SK-N-SH (cell line): ENCODE data around the gene DYNLRB1. TPM values are rescaled to one million over a fixed set of nuclear protein-coding genes. Genes with fewer than 3 reads are reported as not detected.

ENCODE experiments used
- CTCF ChIA-PET: fragments of 300-600, 350-600 bp; formaldehyde crosslinking; extraction: SDS; loops from one replicate; lab custom pipeline; 2021; lab: Yijun Ruan, JAX
- POLR2A ChIA-PET: fragments of 350-600 bp; sonication (Branson Sonifier 250); formaldehyde crosslinking; extraction: SDS; loops from one replicate; lab custom pipeline; 2020; ENCODE audit warnings: antibody characterized with exemption, inconsistent platforms; lab: Yijun Ruan, JAX
- DNase-seq: peaks from one replicate; pipeline ENCODE4 v3.0.0; 2012
- H2AFZ ChIP-seq: fragments of 200-600 bp; sonication (generic); 2 replicates; pipeline ENCODE4 v1.8.1; 2016; ENCODE audit warnings: antibody characterized with exemption, mild to moderate bottlenecking, low read depth
- H3F3A ChIP-seq: fragments of 200-600 bp; sonication (generic); replicated peaks from 2 replicates; pipeline ENCODE3; 2016; ENCODE audit warnings: antibody characterized with exemption, mild to moderate bottlenecking; ENCODE audit not compliant: insufficient read depth
- H3K27ac ChIP-seq, 2 experiments: fragments of 200-500 bp in 1 of 2; fragments of 200-600 bp in 1 of 2; sonication (Bioruptor generic) in 1 of 2; sonication (generic), shearing (Covaris generic) in 1 of 2; 2 replicates each; pipeline versions ENCODE4 v1.5.1 to v1.6.1; 2014 to 2016; ENCODE audit warnings: low read depth in 2 of 2, inconsistent platforms in 1 of 2, low read length in 1 of 2, mild to moderate bottlenecking in 1 of 2, mixed read lengths in 1 of 2
- H3K27me3 ChIP-seq: fragments of 200-600 bp; sonication (generic), shearing (Covaris generic); 2 replicates; pipeline ENCODE4 v1.6.1; 2016; ENCODE audit warnings: mixed run types; ENCODE audit not compliant: insufficient read depth
- H3K36me3 ChIP-seq, 2 experiments: fragments of 200-500 bp in 1 of 2; fragments of 200-600 bp in 1 of 2; sonication (Bioruptor generic) in 1 of 2; sonication (generic) in 1 of 2; replicated peaks in 1 of 2; 2 replicates each; pipeline versions ENCODE3 to v1.5.1; 2014 to 2016; ENCODE audit warnings: low read length in 1 of 2, mild to moderate bottlenecking in 1 of 2; ENCODE audit not compliant: insufficient read depth in 2 of 2, control insufficient read depth in 1 of 2
- H3K4me1 ChIP-seq, 2 experiments: fragments of 200-500 bp in 1 of 2; fragments of 200-600 bp in 1 of 2; sonication (Bioruptor generic) in 1 of 2; sonication (generic), shearing (Covaris generic) in 1 of 2; 2 replicates each; pipeline versions ENCODE4 v1.5.1 to v1.6.1; 2014 to 2016; ENCODE audit warnings: low read depth in 1 of 2, low read length in 1 of 2, mixed run types in 1 of 2; ENCODE audit not compliant: insufficient read depth in 2 of 2, control insufficient read depth in 1 of 2
- H3K4me2 ChIP-seq: fragments of 200-600 bp; sonication (generic), shearing (Covaris generic); 2 replicates; pipeline ENCODE4 v1.6.1; 2017; ENCODE audit warnings: mixed run types
- H3K4me3 ChIP-seq, 2 experiments: fragments of 200-500 bp in 1 of 2; fragments of 200-600 bp in 1 of 2; sonication (Bioruptor generic) in 1 of 2; sonication (generic), shearing (Covaris generic) in 1 of 2; 2 replicates each; pipeline versions ENCODE4 v1.5.1 to v1.8.1; 2014 to 2016; ENCODE audit warnings: low read depth in 2 of 2, inconsistent platforms in 1 of 2, low read length in 1 of 2, mild to moderate bottlenecking in 1 of 2, mixed read lengths in 1 of 2, moderate library complexity in 1 of 2
- H3K79me2 ChIP-seq: fragments of 200-600 bp; sonication (generic); 2 replicates; pipeline ENCODE4 v1.8.1; 2017; ENCODE audit warnings: mild to moderate bottlenecking; ENCODE audit not compliant: insufficient read depth
- H3K9ac ChIP-seq: fragments of 200-600 bp; sonication (generic); 2 replicates; pipeline ENCODE4 v1.6.1; 2017; ENCODE audit warnings: mixed run types
- H3K9me2 ChIP-seq: fragments of 200-600 bp; sonication (generic); 2 replicates; pipeline ENCODE4 v1.6.1; 2017; ENCODE audit warnings: mixed run types
- H3K9me3 ChIP-seq: fragments of 200-600 bp; sonication (generic); 2 replicates; pipeline ENCODE4 v1.6.1; 2017; ENCODE audit warnings: mixed run types, mild to moderate bottlenecking, moderate library complexity
- H4K20me1 ChIP-seq: fragments of 200-600 bp; sonication (generic); 2 replicates; pipeline ENCODE4 v1.6.1; 2017; ENCODE audit warnings: mild to moderate bottlenecking, mixed run types; ENCODE audit not compliant: insufficient read depth
- CHD2 ChIP-seq: fragments of 150-350 bp; IDR thresholded peaks from 2 replicates; pipeline ENCODE4 v1.6.1; 2018; ENCODE audit warnings: low read length; ENCODE audit not compliant: partially characterized antibody
- GABPA ChIP-seq: IDR thresholded peaks from 2 replicates; pipeline ENCODE4 v1.4.0; 2012; ENCODE audit warnings: low read depth, mild to moderate bottlenecking
- GATA2 ChIP-seq: sonication (generic); formaldehyde crosslinking; IDR thresholded peaks from 2 replicates; pipeline ENCODE4 v1.5.0; 2020; ENCODE audit warnings: mild to moderate bottlenecking, missing genetic modification reagents
- JUND ChIP-seq: IDR thresholded peaks from 2 replicates; pipeline ENCODE4 v1.4.0; 2012
- MAX ChIP-seq: IDR thresholded peaks from 2 replicates; pipeline ENCODE4 v1.4.0; 2012; ENCODE audit warnings: low read depth
- POLR2AphosphoS5 ChIP-seq: IDR thresholded peaks from 2 replicates; pipeline ENCODE4 v1.6.1; 2012; ENCODE audit warnings: low read depth, low read length
- RAD21 ChIP-seq: IDR thresholded peaks from 2 replicates; pipeline ENCODE4 v1.6.1; 2012; ENCODE audit warnings: mild to moderate bottlenecking, low read length
- RCOR1 ChIP-seq: fragments of 150-350 bp; IDR thresholded peaks from 2 replicates; pipeline ENCODE4 v1.6.1; 2017; ENCODE audit warnings: antibody characterized with exemption, low read length
- REST ChIP-seq: IDR thresholded peaks from 2 replicates; pipeline ENCODE4 v1.6.1; 2012; ENCODE audit warnings: mild to moderate bottlenecking, low read depth, low read length, moderate library complexity
- RXRA ChIP-seq: IDR thresholded peaks from 2 replicates; pipeline ENCODE4 v1.4.0; 2012; ENCODE audit warnings: low read depth, mild to moderate bottlenecking, borderline replicate concordance
- TAF1 ChIP-seq: IDR thresholded peaks from 2 replicates; pipeline ENCODE4 v1.6.1; 2012; ENCODE audit warnings: low read depth, mild to moderate bottlenecking, low read length, moderate library complexity, borderline replicate concordance
- TCF12 ChIP-seq: IDR thresholded peaks from 2 replicates; pipeline ENCODE4 v1.4.0; 2012
- TEAD4 ChIP-seq: IDR thresholded peaks from 2 replicates; pipeline ENCODE4 v1.4.0; 2012; ENCODE audit warnings: mild to moderate bottlenecking, borderline replicate concordance; ENCODE audit not compliant: insufficient read depth
- USF2 ChIP-seq: fragments of 150-350 bp; IDR thresholded peaks from 2 replicates; pipeline ENCODE4 v1.6.1; 2017; ENCODE audit warnings: antibody characterized with exemption, low read length, low read depth, borderline replicate concordance
- ZBTB33 ChIP-seq: IDR thresholded peaks from 2 replicates; pipeline ENCODE4 v1.4.0; 2012; ENCODE audit warnings: low read depth, borderline replicate concordance
- WGBS: methylation state at CpG from one replicate; pipeline ENCODE4 v1.1.6; 2017; ENCODE audit warnings: low lambda C conversion rate; 5-methylcytosine and 5-hydroxymethylcytosine counted together
- polyA plus RNA-seq, 3 experiments: library from polyadenylated mRNA; depleted of rRNA; stranded (reverse); fragments of >200 nt; gene quantifications; 2 replicates each; pipeline ENCODE4 v1.2.3, GENCODE V29; 2012

DYNLRB1 gene
- polyA plus RNA-seq, 1 of the 3 experiments (the other 2 are of a cell fraction) = 402 TPM

- Histone ChIP-seq H3K27me3 (no peaks in the 10 kb centered on the region), H4K20me1 (peaks cover 43% of the 10 kb centered on the region), H3F3A (peaks cover 16% of the 10 kb centered on the region), H3K9me2 (no peaks in the 10 kb centered on the region), H3K27ac (no peak overlapping the region), H3K36me3 (peaks cover 62 to 79% of the 10 kb centered on the region in 2 experiments), H2AFZ (no peak overlapping the region), H3K79me2 (peaks cover 53% of the 10 kb centered on the region), H3K9me3 (no peaks in the 10 kb centered on the region), H3K4me1 (peaks cover 10 to 12% of the 10 kb centered on the region in 2 experiments; a peak in 2 of 4 replicates), H3K4me2 (no peak overlapping the region), H3K9ac (no peak overlapping the region), H3K4me3 (no peak overlapping the region)
- ChIA-PET CTCF (interaction anchor here (0.8 to 2.1 kb wide), 4 partner anchors 8 to 218 kb away, joined by 3 to 11 read pairs (median 6); no protein-coding TSS in a partner anchor), POLR2A (no interaction called here)
- DNase-seq = no peak
- TF ChIP-seq RCOR1 = no peak
- TF ChIP-seq GABPA = no peak
- no peak for TF ChIP-seq TEAD4
- no peak for TF ChIP-seq JUND
- TF ChIP-seq GATA2 (CRISPR knock-in tag) = no peak
- TF ChIP-seq ZBTB33 = no peak
- no peak for TF ChIP-seq REST
- no peak for TF ChIP-seq TAF1
- 92% methylated on average over 5 of the region's 5 CpGs for WGBS
Observed at GRCh38 chr20:34530342-34530741, 14.1 kb downstream of the DYNLRB1 start.

GRCh38 chr20:34531608-34532265 lies 15.5 kb downstream of the DYNLRB1 start:
- POLR2A ChIA-PET = no interaction called here
- H3K9ac ChIP-seq = no peak overlapping the region
- no peaks in the 10 kb centered on the region for H3K9me3 ChIP-seq
- H3K9me2 ChIP-seq = no peaks in the 10 kb centered on the region
- no peak for DNase-seq
- peaks cover 31% of the 10 kb centered on the region for H4K20me1 ChIP-seq
- 95% methylated on average over 8 of the region's 8 CpGs for WGBS
- peaks cover 61 to 84% of the 10 kb centered on the region in 2 experiments for H3K36me3 ChIP-seq
- H3K27me3 ChIP-seq = no peaks in the 10 kb centered on the region
- no peak overlapping the region for H3K4me3 ChIP-seq
- H3K27ac ChIP-seq = no peak overlapping the region; a peak in 1 of 4 replicates
- peaks cover 0 to 3% of the 10 kb centered on the region in 2 experiments; a peak in 2 of 4 replicates for H3K4me1 ChIP-seq
- H2AFZ ChIP-seq = no peak overlapping the region
- CTCF ChIA-PET = interaction anchor here (0.7 to 2.1 kb wide), 7 partner anchors 9 to 734 kb away, joined by 3 to 11 read pairs (median 4); no protein-coding TSS in a partner anchor
- peaks cover 2% of the 10 kb centered on the region for H3F3A ChIP-seq
- H3K79me2 ChIP-seq = peaks cover 47% of the 10 kb centered on the region
- H3K4me2 ChIP-seq = no peak overlapping the region
- TF ChIP-seq RXRA (no peak), CHD2 (no peak), USF2 (no peak), MAX (no peak), POLR2AphosphoS5 (no peak), TCF12 (no peak), RAD21 (no peak), TAF1 (no peak), REST (no peak)
